Measurements from ENCODE around the gene ERBB4. TPM values are rescaled to one million over a fixed set of nuclear protein-coding genes. Genes with fewer than 3 reads are reported as not detected.

ERBB4 gene
- total and polyA plus RNA-seq, 7 donors, result under 0.01 to 0.33 (median 0.08) TPM; not detected in 1

DNA sequence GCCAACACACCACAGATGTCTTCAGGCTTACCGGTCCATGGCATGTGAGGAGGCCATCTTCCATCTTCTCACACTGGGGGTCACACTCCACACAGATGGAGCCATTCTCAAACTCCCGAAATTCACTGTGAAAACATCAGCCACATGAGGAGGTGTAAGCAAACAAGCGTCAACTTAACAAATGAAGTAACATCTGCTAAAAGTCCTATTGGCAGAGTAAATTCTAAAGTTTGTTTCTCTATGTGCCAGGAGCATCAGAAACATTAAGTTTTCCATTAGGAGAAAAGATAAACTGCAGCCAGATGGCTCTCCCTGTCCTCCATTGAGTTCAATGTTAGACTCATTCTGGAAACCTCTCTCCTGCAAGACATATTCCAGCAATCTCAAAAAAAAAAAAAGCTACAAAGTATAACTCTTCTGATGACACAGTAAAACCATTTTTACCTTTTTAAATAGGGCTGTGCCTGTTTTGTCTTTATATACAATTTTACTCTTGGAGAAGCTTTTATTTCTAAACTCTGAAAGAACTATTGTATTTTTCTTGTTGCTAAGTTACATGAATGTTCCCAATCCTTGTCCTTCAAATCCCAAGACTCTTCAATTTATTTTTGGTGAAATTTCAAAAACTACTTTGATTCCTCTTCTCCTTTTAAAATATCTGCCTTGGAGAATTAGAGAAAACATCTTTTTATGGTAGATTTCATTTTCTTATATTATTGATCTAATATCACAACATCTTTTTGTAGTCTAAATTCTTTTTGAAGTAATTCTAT is 865.3 kb downstream of the ERBB4 start:
- H3K27ac ChIP-seq, result no peak overlapping the region
- intact Hi-C loops (cut with DNase I), result no loop called here

DNA sequence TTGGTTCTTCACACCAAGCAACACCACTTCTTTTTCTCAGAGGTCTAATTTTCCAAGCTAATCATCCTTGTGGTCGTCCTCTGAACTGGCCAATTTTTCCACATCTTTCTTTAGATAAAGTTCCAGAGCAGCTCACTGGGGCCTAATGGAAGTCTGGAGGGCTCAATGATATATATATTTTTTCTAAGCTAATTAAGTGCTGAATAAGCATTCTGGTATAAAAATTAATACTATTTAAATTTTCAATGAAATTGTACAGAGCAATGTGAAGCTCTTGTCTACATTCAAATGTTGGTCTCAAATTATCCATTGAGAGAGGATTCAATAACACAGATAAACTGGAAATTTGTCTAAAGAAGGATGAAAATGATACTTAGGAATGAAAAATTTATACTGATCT is 866.6 kb downstream of the ERBB4 start:
- intact Hi-C loops (cut with DNase I), result no loop called here
- TF ChIP-seq EP300 (IDR thresholded peaks at IDR 0.05) (no peak), POLR2A (IDR thresholded peaks at IDR 0.05) (no peak)
- TF ChIP-seq, protein P1, sequence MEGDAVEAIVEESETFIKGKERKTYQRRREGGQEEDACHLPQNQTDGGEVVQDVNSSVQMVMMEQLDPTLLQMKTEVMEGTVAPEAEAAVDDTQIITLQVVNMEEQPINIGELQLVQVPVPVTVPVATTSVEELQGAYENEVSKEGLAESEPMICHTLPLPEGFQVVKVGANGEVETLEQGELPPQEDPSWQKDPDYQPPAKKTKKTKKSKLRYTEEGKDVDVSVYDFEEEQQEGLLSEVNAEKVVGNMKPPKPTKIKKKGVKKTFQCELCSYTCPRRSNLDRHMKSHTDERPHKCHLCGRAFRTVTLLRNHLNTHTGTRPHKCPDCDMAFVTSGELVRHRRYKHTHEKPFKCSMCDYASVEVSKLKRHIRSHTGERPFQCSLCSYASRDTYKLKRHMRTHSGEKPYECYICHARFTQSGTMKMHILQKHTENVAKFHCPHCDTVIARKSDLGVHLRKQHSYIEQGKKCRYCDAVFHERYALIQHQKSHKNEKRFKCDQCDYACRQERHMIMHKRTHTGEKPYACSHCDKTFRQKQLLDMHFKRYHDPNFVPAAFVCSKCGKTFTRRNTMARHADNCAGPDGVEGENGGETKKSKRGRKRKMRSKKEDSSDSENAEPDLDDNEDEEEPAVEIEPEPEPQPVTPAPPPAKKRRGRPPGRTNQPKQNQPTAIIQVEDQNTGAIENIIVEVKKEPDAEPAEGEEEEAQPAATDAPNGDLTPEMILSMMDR (IDR thresholded peaks at IDR 0.05), result no peak
- no peak overlapping the region for H3K4me3 ChIP-seq

More for the DNA sequence above, 865.3 kb downstream of the ERBB4 start:
- TF ChIP-seq POLR2AphosphoS5 (IDR thresholded peaks at IDR 0.05) (no peak), EP300 (IDR thresholded peaks at IDR 0.05) (no peak), POLR2A (IDR thresholded peaks at IDR 0.05) (no peak)
- TF ChIP-seq, protein P1 (IDR thresholded peaks at IDR 0.05), result no peak
- no peak overlapping the region for H3K4me3 ChIP-seq
- H3K4me1 ChIP-seq, result no peaks in the 10 kb centered on the region
- no peaks in the 10 kb centered on the region for H3K36me3 ChIP-seq
- no peaks in the 10 kb centered on the region for H3K27me3 ChIP-seq
- no peak for DNase-seq
- 84 to 88% methylated on average over 3 of the region's 3 CpGs for WGBS, 2 donors
- H3K9me3 ChIP-seq, result no peaks in the 10 kb centered on the region

DNA sequence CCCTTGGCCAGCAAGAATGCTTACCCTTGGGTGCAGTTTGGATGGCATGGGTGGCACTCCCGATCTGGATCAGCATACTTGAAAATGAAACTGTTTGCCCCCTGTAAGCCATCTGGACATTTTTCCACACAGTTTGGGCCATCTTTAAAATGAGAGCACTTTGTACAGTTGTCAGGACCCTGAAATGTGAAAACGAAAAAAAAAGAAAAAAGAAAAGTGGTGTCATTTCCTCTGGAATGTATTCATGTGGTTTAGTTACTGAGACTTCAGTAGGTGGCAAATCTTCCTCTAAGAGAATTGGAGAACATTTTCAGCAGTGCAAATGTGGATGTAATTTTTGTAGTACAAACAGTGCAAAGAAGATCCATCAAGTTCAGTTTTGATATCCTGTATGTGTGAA is 873.3 kb downstream of the ERBB4 start:
- H3K36me3 ChIP-seq, result no peaks in the 10 kb centered on the region
- no peak overlapping the region for H3K4me3 ChIP-seq
- no peaks in the 10 kb centered on the region for H3K9me3 ChIP-seq
- H3K27ac ChIP-seq, result no peak overlapping the region
- H3K27me3 ChIP-seq, result no peaks in the 10 kb centered on the region
- intact Hi-C loops (cut with DNase I), result no loop called here
- no peaks in the 10 kb centered on the region for H3K4me1 ChIP-seq
- 69 to 70% methylated on average over 2 of the region's 2 CpGs for WGBS, 2 donors
- TF ChIP-seq POLR2A (IDR thresholded peaks at IDR 0.05), result no peak
- no peak for TF ChIP-seq EP300 (IDR thresholded peaks at IDR 0.05)
- TF ChIP-seq POLR2AphosphoS5 (IDR thresholded peaks at IDR 0.05), result no peak
- TF ChIP-seq, protein P1 (IDR thresholded peaks at IDR 0.05), result no peak
- no peak for DNase-seq

More for the DNA sequence above, 866.6 kb downstream of the ERBB4 start:
- no peak for DNase-seq
- Histone ChIP-seq H3K4me1 (no peaks in the 10 kb centered on the region), H3K27me3 (no peaks in the 10 kb centered on the region), H3K9me3 (no peaks in the 10 kb centered on the region), H3K36me3 (no peaks in the 10 kb centered on the region), H3K27ac (no peak overlapping the region)
- WGBS, 2 donors, result 79 to 80% methylated on average over 1 of the region's 1 CpG

DNA sequence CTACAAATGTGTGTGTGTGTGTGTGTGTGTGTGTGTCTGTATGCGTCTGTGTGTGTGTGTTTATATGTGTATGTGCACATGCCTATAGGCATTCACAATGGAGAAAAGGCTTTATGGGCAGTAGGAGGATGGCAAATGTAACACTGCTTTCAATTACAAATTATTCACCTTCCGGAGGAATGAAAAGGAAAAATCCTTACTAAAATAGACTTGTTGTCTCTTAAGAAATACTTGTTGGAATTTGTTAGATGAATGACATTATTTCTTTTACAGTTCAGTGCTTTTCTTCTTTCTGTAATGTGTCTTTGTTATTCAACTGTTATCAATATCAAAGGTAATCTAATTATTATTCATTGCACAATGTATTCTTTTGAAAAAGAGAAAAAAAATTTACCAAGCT is 874.3 kb downstream of the ERBB4 start:
- no peak overlapping the region for H3K4me3 ChIP-seq
- no peaks in the 10 kb centered on the region for H3K36me3 ChIP-seq
- H3K4me1 ChIP-seq, result no peaks in the 10 kb centered on the region
- no peak for DNase-seq
- WGBS, 2 donors, result 80 to 86% methylated on average over 2 of the region's 2 CpGs
- no peaks in the 10 kb centered on the region for H3K27me3 ChIP-seq
- no peak overlapping the region for H3K27ac ChIP-seq
- intact Hi-C loops (cut with DNase I), result no loop called here
- TF ChIP-seq POLR2AphosphoS5 (IDR thresholded peaks at IDR 0.05) (no peak), EP300 (IDR thresholded peaks at IDR 0.05) (no peak), POLR2A (IDR thresholded peaks at IDR 0.05) (no peak)
- TF ChIP-seq, protein P1 (IDR thresholded peaks at IDR 0.05), result no peak
- no peaks in the 10 kb centered on the region for H3K9me3 ChIP-seq
